IMR-90 (cell line): Measurements from ENCODE around the gene SNX25. TPM values are rescaled to one million over a fixed set of nuclear protein-coding genes. Genes with fewer than 3 reads are reported as not detected.

Source experiments
- ATAC-seq: fragments of 200-7000 bp; cut with Tn5 transposase; 2 replicates; pipeline ENCODE4 v1.9.1; 2020; ENCODE audit warnings: low read depth, mild to moderate bottlenecking, moderate library complexity
- BruUV-seq: library from RNA; stranded (reverse); fragments of 400-500 nt; replicated peaks from 2 replicates; lab custom pipeline; 2021; lab: Mats Ljungman, UMichigan
- CTCF ChIA-PET: fragments of 300-600 bp; formaldehyde crosslinking; extraction: SDS; loops from one replicate; lab custom pipeline; 2021; ENCODE audit warnings: antibody characterized with exemption; lab: Yijun Ruan, JAX
- POLR2A ChIA-PET: fragments of 300-600 bp; sonication (Branson Sonifier 250); formaldehyde crosslinking; loops from one replicate; lab custom pipeline; 2022; ENCODE audit warnings: antibody characterized with exemption; ENCODE audit not compliant: unreplicated experiment; lab: Charles Lee
- DNase-seq: peaks from one replicate; pipeline ENCODE4 v3.0.0; 2013
- H2AFZ ChIP-seq: replicated peaks from 2 replicates; pipeline ENCODE3; 2013; ENCODE audit warnings: low read length, mild to moderate bottlenecking; ENCODE audit not compliant: poor library complexity
- H2AK5ac ChIP-seq: 2 replicates; pipeline ENCODE4 v1.6.1; 2013; ENCODE audit warnings: low read depth, low read length, inconsistent platforms
- H2AK9ac ChIP-seq: replicated peaks from 2 replicates; pipeline ENCODE3; 2013; ENCODE audit warnings: mild to moderate bottlenecking, low read depth, low read length, moderate library complexity; ENCODE audit not compliant: poor library complexity
- H2BK120ac ChIP-seq: 2 replicates; pipeline ENCODE4 v1.6.1; 2013; ENCODE audit warnings: low read depth, low read length, inconsistent platforms
- H2BK15ac ChIP-seq: 3 replicates; pipeline ENCODE4 v1.6.1; 2013; ENCODE audit warnings: low read depth, low read length, inconsistent platforms
- H2BK20ac ChIP-seq: 2 replicates; pipeline ENCODE4 v1.6.1; 2013; ENCODE audit warnings: low read depth, mild to moderate bottlenecking, inconsistent platforms, low read length, moderate library complexity
- H2BK5ac ChIP-seq: 2 replicates; pipeline ENCODE4 v1.6.1; 2013; ENCODE audit warnings: mild to moderate bottlenecking, low read depth, low read length, inconsistent platforms; ENCODE audit not compliant: poor library complexity, severe bottlenecking
- H3K14ac ChIP-seq: replicated peaks from 2 replicates; pipeline ENCODE4 v1.6.1; 2013; ENCODE audit warnings: low read depth, low read length, inconsistent platforms
- H3K18ac ChIP-seq: 2 replicates; pipeline ENCODE4 v1.6.1; 2013; ENCODE audit warnings: low read depth, low read length, control low read depth
- H3K23ac ChIP-seq: 2 replicates; pipeline ENCODE4 v1.6.1; 2013; ENCODE audit warnings: low read depth, low read length, inconsistent platforms
- H3K27ac ChIP-seq: 2 replicates; pipeline ENCODE4 v1.5.1; 2013; ENCODE audit warnings: mild to moderate bottlenecking, control low read depth, low read length; ENCODE audit not compliant: insufficient read depth
- H3K27me3 ChIP-seq: 2 replicates; pipeline ENCODE4 v1.6.1; 2013; ENCODE audit warnings: low read length; ENCODE audit not compliant: control insufficient read depth, insufficient read depth
- H3K36me3 ChIP-seq: 2 replicates; pipeline ENCODE4 v1.6.1; 2013; ENCODE audit warnings: low read length, mixed read lengths; ENCODE audit not compliant: control insufficient read depth, insufficient read depth
- H3K4ac ChIP-seq: 2 replicates; pipeline ENCODE4 v1.6.1; 2013; ENCODE audit warnings: low read depth, low read length, inconsistent platforms
- H3K4me1 ChIP-seq: 2 replicates; pipeline ENCODE4 v1.6.1; 2013; ENCODE audit warnings: low read length, mixed read lengths; ENCODE audit not compliant: control insufficient read depth, insufficient read depth
- H3K4me2 ChIP-seq: 2 replicates; pipeline ENCODE4 v1.6.1; 2013; ENCODE audit warnings: low read depth, mild to moderate bottlenecking, control low read depth, low read length, moderate library complexity
- H3K4me3 ChIP-seq: 2 replicates; pipeline ENCODE4 v1.5.1; 2013; ENCODE audit warnings: low read depth, mild to moderate bottlenecking, control low read depth, low read length, moderate library complexity; ENCODE audit not compliant: insufficient read depth
- H3K56ac ChIP-seq: 2 replicates; pipeline ENCODE4 v1.6.1; 2013; ENCODE audit warnings: low read length, inconsistent platforms; ENCODE audit not compliant: insufficient read depth; ENCODE audit errors: extremely low read depth
- H3K79me1 ChIP-seq, 2 experiments: 2 replicates each; pipeline ENCODE4 v1.6.1; 2013; ENCODE audit warnings: low read length in 2 of 2, inconsistent platforms in 1 of 2, low read depth in 1 of 2
- H3K9ac ChIP-seq: 2 replicates; pipeline ENCODE4 v1.6.1; 2013; ENCODE audit warnings: low read depth, low read length, control low read depth
- H3K9me1 ChIP-seq: 2 replicates; pipeline ENCODE4 v1.6.1; 2013; ENCODE audit warnings: low read length, inconsistent platforms; ENCODE audit not compliant: insufficient read depth
- H3K9me3 ChIP-seq: 2 replicates; pipeline ENCODE4 v1.6.1; 2013; ENCODE audit warnings: low read length; ENCODE audit not compliant: control insufficient read depth, insufficient read depth
- H4K20me1 ChIP-seq: 2 replicates; pipeline ENCODE4 v1.6.1; 2013; ENCODE audit warnings: low read length, inconsistent platforms; ENCODE audit not compliant: insufficient read depth
- H4K5ac ChIP-seq: 2 replicates; pipeline ENCODE4 v1.6.1; 2013; ENCODE audit warnings: mild to moderate bottlenecking, low read depth, low read length, control low read depth
- H4K8ac ChIP-seq, 2 experiments: 2 replicates each; pipeline ENCODE4 v1.6.1; 2013; ENCODE audit warnings: low read depth in 2 of 2, low read length in 2 of 2, control low read depth in 1 of 2, inconsistent platforms in 1 of 2
- H4K91ac ChIP-seq: 2 replicates; pipeline ENCODE4 v1.6.1; 2013; ENCODE audit warnings: low read depth, low read length, inconsistent platforms; ENCODE audit not compliant: insufficient read depth
- BHLHE40 ChIP-seq: fragments of 150-350 bp; IDR thresholded peaks from 2 replicates; pipeline ENCODE4 v1.6.1; 2016; ENCODE audit warnings: mild to moderate bottlenecking, low read depth, low read length
- FOS ChIP-seq: fragments of 150-350 bp; IDR thresholded peaks from 2 replicates; pipeline ENCODE4 v1.6.1; 2016; ENCODE audit warnings: low read depth, low read length
- RAD21 ChIP-seq: IDR thresholded peaks from 2 replicates; pipeline ENCODE4 v1.6.1; 2012; ENCODE audit warnings: low read length, improper control_type of control experiment
- RCOR1 ChIP-seq: IDR thresholded peaks from 2 replicates; pipeline ENCODE4 v1.6.1; 2012; ENCODE audit warnings: mild to moderate bottlenecking, low read length, improper control_type of control experiment; ENCODE audit not compliant: insufficient replicate concordance
- WGBS, 2 experiments: methylation state at CpG; one replicate each; pipeline versions ENCODE4 v1.1.5 to v1.1.7; 2013; ENCODE audit warnings: missing lambda C conversion rate in 2 of 2; ENCODE audit not compliant: insufficient read length in 1 of 2; ENCODE audit errors: extremely low coverage in 2 of 2; 5-methylcytosine and 5-hydroxymethylcytosine counted together
- dilution Hi-C: fragments of 300-500 bp; cut with HindIII; formaldehyde crosslinking; loops from one replicate; pipeline ENCODE4 v1.14.3; 2018; ENCODE audit warnings: low sequenced_read_pairs; ENCODE audit not compliant: unreplicated experiment
- in situ Hi-C: fragments of 300-500 bp; cut with MboI; formaldehyde crosslinking; loops from 3 replicates; pipeline ENCODE4 v1.14.3; 2019; ENCODE audit warnings: low sequenced_read_pairs, inconsistent platforms, mixed read lengths
- intact Hi-C: fragments of 100-400 bp; cut with micrococcal nuclease; formaldehyde crosslinking; loops from 2 replicates; pipeline ENCODE4 v1.10.0; 2022
- polyA plus RNA-seq, 3 experiments: library from polyadenylated mRNA; depleted of rRNA; stranded (reverse); fragments of >200 nt; gene quantifications; 2 replicates each; pipeline ENCODE4 v1.2.3, GENCODE V29; 2012; ENCODE audit warnings: low replicate concordance in 1 of 3
- total RNA-seq: library from RNA; depleted of rRNA; stranded (reverse); fragments of >200 nt; gene quantifications from 2 replicates; pipeline ENCODE4 v1.2.3, GENCODE V29; 2012

The SNX25 gene
- total and polyA plus RNA-seq, 2 of the 4 experiments (the other 2 are of a cell fraction), result 11.4 to 28.3 TPM

DNA sequence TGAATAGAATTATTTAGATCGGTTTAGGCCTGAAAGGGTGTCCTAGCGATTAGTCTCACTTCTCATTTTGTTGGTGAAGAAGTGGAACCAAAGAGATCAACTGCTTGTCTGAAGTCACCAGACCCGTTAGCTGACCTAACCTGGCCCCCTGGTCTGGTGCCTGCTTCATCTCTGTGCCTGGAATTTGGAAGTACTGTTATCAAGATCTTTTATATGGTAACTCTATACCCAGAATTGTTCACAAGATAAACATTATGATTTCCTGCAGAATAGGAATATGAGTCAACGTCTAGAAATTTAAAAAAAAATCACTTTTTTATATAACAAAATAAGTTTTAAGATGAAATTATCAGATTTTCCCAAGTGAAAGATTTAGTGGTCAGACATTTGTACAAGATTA, 149.1 kb downstream of the SNX25 start:
- H3K9ac ChIP-seq, result no peak overlapping the region
- WGBS, 2 experiments, result no CpG with 5 or more reads among the region's 4 CpGs
- H3K18ac ChIP-seq, result no peak overlapping the region
- H3K9me3 ChIP-seq, result no peaks in the 10 kb centered on the region
- no peak overlapping the region for H3K4me3 ChIP-seq
- H4K91ac ChIP-seq, result no peak overlapping the region
- H3K23ac ChIP-seq, result no peak overlapping the region
- peaks cover 9% of the 10 kb centered on the region for H3K36me3 ChIP-seq
- 0 out of 2 replicates have a peak, but pooled peaks cover 3% of the 10 kb centered on the region for H3K9me1 ChIP-seq
- no peak overlapping the region for H3K56ac ChIP-seq
- no peak overlapping the region; the same call in 1 of the 2 replicates for H2BK20ac ChIP-seq
- peak overlapping the region; percentile 17; the same call in 1 of the 2 replicates for H3K4me2 ChIP-seq
- DNase-seq, result peak; percentile 75
- in situ Hi-C loops, result no loop called here
- intact Hi-C loops, result no loop called here
- no peak overlapping the region for H2BK15ac ChIP-seq
- no peaks in the 10 kb centered on the region for H3K27me3 ChIP-seq
- no peaks in the 10 kb centered on the region for H3K79me1 ChIP-seq
- H2BK5ac ChIP-seq, result peak overlapping the region; percentile 75
- H2AK5ac ChIP-seq, result no peak overlapping the region
- H3K14ac ChIP-seq, result no peak overlapping the region
- ChIA-PET POLR2A (no interaction called here), CTCF (interaction anchor here (0.5 kb wide), 1 partner anchor 191 kb away, joined by 4 read pairs; no protein-coding TSS in a partner anchor)
- ATAC-seq, result peak; percentile 85
- H3K4me1 ChIP-seq, result peaks cover 5% of the 10 kb centered on the region
- H4K20me1 ChIP-seq, result no peaks in the 10 kb centered on the region
- dilution Hi-C loops, result no loop called here
- 0 out of 2 replicates have a peak overlapping the region, but pooled peaks have one; percentile 43 for H3K4ac ChIP-seq
- H3K27ac ChIP-seq, result no peak overlapping the region; the same call in 1 of the 2 replicates
- no TSS peak for BruUV-seq
- no peak overlapping the region for H4K5ac ChIP-seq
- H2AK9ac ChIP-seq, result no peak overlapping the region
- H2AFZ ChIP-seq, result no peak overlapping the region
- TF ChIP-seq FOS (peak; percentile 39; the same call in 1 of the 2 replicates), RAD21 (no peak), BHLHE40 (peak; percentile 89), RCOR1 (no peak)
- H4K8ac ChIP-seq, result no peak overlapping the region
- no peak overlapping the region for H2BK120ac ChIP-seq
